GM12873 (cell line): ENCODE measurements around the gene MYO1D.

Source experiments
- CTCF ChIP-seq: IDR thresholded peaks from 2 replicates; pipeline ENCODE4 v1.5.1; 2012; ENCODE audit warnings: low read depth, mild to moderate bottlenecking, moderate library complexity, low read length, control low read depth; ENCODE audit not compliant: insufficient read depth; ENCODE audit errors: missing control alignments

Gene MYO1D

GRCh38 chr17:32626379-32626791 is 250.5 kb downstream of the MYO1D start:
- TF ChIP-seq CTCF: no peak

GRCh38 chr17:32625971-32626370 is 251.0 kb downstream of the MYO1D start:
- TF ChIP-seq CTCF: no peak

- TF ChIP-seq CTCF: no peak
Observed at GRCh38 chr17:32623196-32623595, 253.7 kb downstream of the MYO1D start.

- no peak for TF ChIP-seq CTCF
Observed at GRCh38 chr17:32622540-32622939, 254.4 kb downstream of the MYO1D start.

GRCh38 chr17:32621612-32622312 is 255.2 kb downstream of the MYO1D start:
- no peak for TF ChIP-seq CTCF

- TF ChIP-seq CTCF: no peak
Observed at GRCh38 chr17:32615326-32615725, 261.6 kb downstream of the MYO1D start.

- TF ChIP-seq CTCF: no peak
Observed at GRCh38 chr17:32610943-32611342, 266.0 kb downstream of the MYO1D start.
